Activated T-helper 17 cell treated with anti-CD3 and anti-CD28 coated beads, Interleukin-2, amount 50 U/mL, for 72 hours (primary cell): Measurements from ENCODE around the gene PPFIA1. TPM values are rescaled to one million over a fixed set of nuclear protein-coding genes. Genes with fewer than 3 reads are reported as not detected.

ENCODE experiments used
- ATAC-seq: fragments of 150-1000 bp; cut with Tn5 transposase; replicated peaks from 2 replicates; pipeline ENCODE4 v1.10.0; 2021; ENCODE audit warnings: mild to moderate bottlenecking, moderate library complexity
- H3K27ac Mint-ChIP-seq: one replicate; pipeline ENCODE4 v1.8.0; 2022; ENCODE audit warnings: mixed read lengths
- H3K27me3 Mint-ChIP-seq: one replicate; pipeline ENCODE4 v1.8.0; 2022; ENCODE audit warnings: mixed read lengths
- H3K36me3 Mint-ChIP-seq: one replicate; pipeline ENCODE4 v1.8.0; 2022; ENCODE audit warnings: low read depth, mild to moderate bottlenecking, mixed read lengths
- H3K4me1 Mint-ChIP-seq: one replicate; pipeline ENCODE4 v1.8.0; 2022; ENCODE audit warnings: mixed read lengths
- H3K4me3 Mint-ChIP-seq: one replicate; pipeline ENCODE4 v1.8.0; 2022; ENCODE audit warnings: mild to moderate bottlenecking, mixed read lengths
- H3K9me3 Mint-ChIP-seq: one replicate; pipeline ENCODE4 v1.8.0; 2022; ENCODE audit warnings: mixed read lengths
- total RNA-seq, 2 donors: library from RNA; stranded (reverse); gene quantifications; one replicate each; pipeline ENCODE4 v1.2.3, GENCODE V29; 2022

Gene PPFIA1
- total RNA-seq, 2 donors from 2014 or later: 34.0 to 44.5 TPM

- Mint-ChIP-seq H3K36me3 (peaks cover 100% of the 10 kb centered on the region), H3K4me1 (no peaks in the 10 kb centered on the region), H3K9me3 (no peaks in the 10 kb centered on the region), H3K4me3 (no peak overlapping the region), H3K27me3 (no peaks in the 10 kb centered on the region), H3K27ac (no peak overlapping the region)
- ATAC-seq: no peak
Observed at GRCh38 chr11:70358753-70359152, 88.3 kb downstream of the PPFIA1 start.

- H3K9me3 Mint-ChIP-seq: no peaks in the 10 kb centered on the region
- peaks cover 97% of the 10 kb centered on the region for H3K36me3 Mint-ChIP-seq
- no peaks in the 10 kb centered on the region for H3K27me3 Mint-ChIP-seq
- H3K27ac Mint-ChIP-seq: no peak overlapping the region
- H3K4me3 Mint-ChIP-seq: no peak overlapping the region
- peaks cover 2% of the 10 kb centered on the region for H3K4me1 Mint-ChIP-seq
- ATAC-seq: no peak
Observed at GRCh38 chr11:70359451-70360205, 89.1 kb downstream of the PPFIA1 start.

- Mint-ChIP-seq H3K36me3 (peaks cover 97% of the 10 kb centered on the region), H3K9me3 (no peaks in the 10 kb centered on the region)
Observed at GRCh38 chr11:70360211-70360610, 89.7 kb downstream of the PPFIA1 start.

GRCh38 chr11:70364178-70364577, 93.7 kb downstream of the PPFIA1 start:
- no peaks in the 10 kb centered on the region for H3K27me3 Mint-ChIP-seq
- peak overlapping the region; percentile 78 for H3K4me3 Mint-ChIP-seq
- no peaks in the 10 kb centered on the region for H3K9me3 Mint-ChIP-seq
- H3K4me1 Mint-ChIP-seq: peaks cover 16% of the 10 kb centered on the region
- peaks cover 88% of the 10 kb centered on the region for H3K36me3 Mint-ChIP-seq
- peak overlapping the region; percentile 91 for H3K27ac Mint-ChIP-seq
- ATAC-seq: no peak

More at GRCh38 chr11:70360211-70360610, 89.7 kb downstream of the PPFIA1 start:
- no peaks in the 10 kb centered on the region for H3K27me3 Mint-ChIP-seq
- no peak overlapping the region for H3K4me3 Mint-ChIP-seq
- H3K4me1 Mint-ChIP-seq: peaks cover 8% of the 10 kb centered on the region
- no peak for ATAC-seq
- no peak overlapping the region for H3K27ac Mint-ChIP-seq

GRCh38 chr11:70364745-70365543, 94.5 kb downstream of the PPFIA1 start:
- Mint-ChIP-seq H3K4me3 (peak overlapping the region; percentile 78), H3K4me1 (peaks cover 16% of the 10 kb centered on the region), H3K9me3 (no peaks in the 10 kb centered on the region), H3K27ac (peak overlapping the region; percentile 91), H3K27me3 (no peaks in the 10 kb centered on the region), H3K36me3 (peaks cover 87% of the 10 kb centered on the region)
- ATAC-seq: peak; percentile 96

GRCh38 chr11:70365544-70365927, 95.0 kb downstream of the PPFIA1 start:
- Mint-ChIP-seq H3K27me3 (no peaks in the 10 kb centered on the region), H3K4me3 (peak overlapping the region; percentile 78), H3K27ac (peak overlapping the region; percentile 91), H3K9me3 (no peaks in the 10 kb centered on the region), H3K4me1 (peaks cover 16% of the 10 kb centered on the region), H3K36me3 (peaks cover 85% of the 10 kb centered on the region)
- peak; percentile 7 for ATAC-seq

GRCh38 chr11:70367071-70367470, 96.6 kb downstream of the PPFIA1 start:
- Mint-ChIP-seq H3K4me3 (no peak overlapping the region), H3K9me3 (peaks cover 4% of the 10 kb centered on the region), H3K36me3 (peaks cover 79% of the 10 kb centered on the region), H3K27me3 (no peaks in the 10 kb centered on the region), H3K4me1 (peaks cover 22% of the 10 kb centered on the region), H3K27ac (no peak overlapping the region)
- no peak for ATAC-seq

- no peaks in the 10 kb centered on the region for H3K27me3 Mint-ChIP-seq
- H3K36me3 Mint-ChIP-seq: peaks cover 79% of the 10 kb centered on the region
- ATAC-seq: no peak
- peaks cover 4% of the 10 kb centered on the region for H3K9me3 Mint-ChIP-seq
- no peak overlapping the region for H3K4me3 Mint-ChIP-seq
- H3K27ac Mint-ChIP-seq: no peak overlapping the region
- peaks cover 22% of the 10 kb centered on the region for H3K4me1 Mint-ChIP-seq
Observed at GRCh38 chr11:70368961-70369360, 98.5 kb downstream of the PPFIA1 start.

- ATAC-seq: no peak
- Mint-ChIP-seq H3K36me3 (peaks cover 82% of the 10 kb centered on the region), H3K27me3 (no peaks in the 10 kb centered on the region), H3K4me1 (peaks cover 6% of the 10 kb centered on the region), H3K9me3 (peaks cover 4% of the 10 kb centered on the region), H3K27ac (no peak overlapping the region), H3K4me3 (no peak overlapping the region)
Observed at GRCh38 chr11:70371241-70371640, 100.8 kb downstream of the PPFIA1 start.

GRCh38 chr11:70372076-70372475, 101.6 kb downstream of the PPFIA1 start:
- Mint-ChIP-seq H3K27me3 (no peaks in the 10 kb centered on the region), H3K9me3 (peaks cover 4% of the 10 kb centered on the region), H3K4me1 (peaks cover 6% of the 10 kb centered on the region), H3K27ac (no peak overlapping the region), H3K4me3 (no peak overlapping the region), H3K36me3 (peaks cover 86% of the 10 kb centered on the region)
- no peak for ATAC-seq

- Mint-ChIP-seq H3K27ac (no peak overlapping the region), H3K4me3 (no peak overlapping the region), H3K4me1 (no peaks in the 10 kb centered on the region), H3K27me3 (no peaks in the 10 kb centered on the region), H3K9me3 (no peaks in the 10 kb centered on the region), H3K36me3 (peaks cover 92% of the 10 kb centered on the region)
- no peak for ATAC-seq
Observed at GRCh38 chr11:70376621-70377020, 106.1 kb downstream of the PPFIA1 start.

GRCh38 chr11:70377645-70378044, 107.2 kb downstream of the PPFIA1 start:
- H3K4me1 Mint-ChIP-seq: no peaks in the 10 kb centered on the region
- H3K27me3 Mint-ChIP-seq: no peaks in the 10 kb centered on the region
- peaks cover 94% of the 10 kb centered on the region for H3K36me3 Mint-ChIP-seq
- H3K27ac Mint-ChIP-seq: no peak overlapping the region
- no peak for ATAC-seq
- no peak overlapping the region for H3K4me3 Mint-ChIP-seq
- H3K9me3 Mint-ChIP-seq: no peaks in the 10 kb centered on the region

- Mint-ChIP-seq H3K27ac (no peak overlapping the region), H3K9me3 (no peaks in the 10 kb centered on the region), H3K27me3 (no peaks in the 10 kb centered on the region), H3K36me3 (peaks cover 90% of the 10 kb centered on the region), H3K4me1 (no peaks in the 10 kb centered on the region), H3K4me3 (no peak overlapping the region)
- ATAC-seq: peak; percentile 29
Observed at GRCh38 chr11:70378506-70379134, 108.1 kb downstream of the PPFIA1 start.

GRCh38 chr11:70381350-70381749, 110.9 kb downstream of the PPFIA1 start:
- H3K36me3 Mint-ChIP-seq: peaks cover 84% of the 10 kb centered on the region
- H3K4me3 Mint-ChIP-seq: no peak overlapping the region
- ATAC-seq: no peak
- H3K27ac Mint-ChIP-seq: no peak overlapping the region
- H3K9me3 Mint-ChIP-seq: no peaks in the 10 kb centered on the region
- H3K4me1 Mint-ChIP-seq: no peaks in the 10 kb centered on the region
- no peaks in the 10 kb centered on the region for H3K27me3 Mint-ChIP-seq
